Activated B cell treated with CpG ODN at 0.5 μM for 24 hours (primary cell): ENCODE measurements around the gene IL1RAP. TPM values are rescaled to one million over a fixed set of nuclear protein-coding genes. Genes with fewer than 3 reads are reported as not detected.

Source experiments
- ATAC-seq: fragments of 200-7000 bp; cut with Tn5 transposase; one replicate; pipeline ENCODE4 v1.10.0; 2021; ENCODE audit warnings: low read depth, mild to moderate bottlenecking, moderate library complexity
- CTCF ChIA-PET: fragments of 350-600 bp; sonication (Branson Sonifier 250); formaldehyde crosslinking; loops from one replicate; lab custom pipeline; 2021; ENCODE audit warnings: antibody characterized with exemption; lab: Charles Lee
- POLR2A ChIA-PET: fragments of 350-600 bp; sonication (Branson Sonifier 250); formaldehyde crosslinking; loops from one replicate; lab custom pipeline; 2021; ENCODE audit warnings: antibody characterized with exemption; lab: Charles Lee
- DNase-seq: peaks from one replicate; pipeline ENCODE4 v3.0.0; 2022
- H3K27ac Mint-ChIP-seq: one replicate; pipeline ENCODE4 v1.8.0; 2020; ENCODE audit warnings: mixed read lengths
- H3K27me3 Mint-ChIP-seq: one replicate; pipeline ENCODE4 v1.8.0; 2021; ENCODE audit warnings: mixed read lengths
- H3K36me3 Mint-ChIP-seq: one replicate; pipeline ENCODE4 v1.8.0; 2021; ENCODE audit warnings: low read depth, mixed read lengths
- H3K4me1 Mint-ChIP-seq: one replicate; pipeline ENCODE4 v1.8.0; 2021; ENCODE audit warnings: mixed read lengths
- H3K4me3 Mint-ChIP-seq: one replicate; pipeline ENCODE4 v1.8.0; 2020; ENCODE audit warnings: mild to moderate bottlenecking, mixed read lengths
- H3K9me3 Mint-ChIP-seq: one replicate; pipeline ENCODE4 v1.8.0; 2020; ENCODE audit warnings: mixed read lengths
- intact Hi-C: fragments of 100-400 bp; cut with micrococcal nuclease; formaldehyde crosslinking; loops from one replicate; pipeline ENCODE4 v1.15.1; 2024
- total RNA-seq: library from RNA; stranded (reverse); gene quantifications from 2 replicates; pipeline ENCODE4 v1.2.3, GENCODE V29; 2022
- TF ChIP-seq, protein P1 (sequence below): fragments of 200-600 bp; IDR thresholded peaks from one replicate; pipeline ENCODE4 v1.8.0; 2022; ENCODE audit warnings: antibody characterized with exemption, mild to moderate bottlenecking

The IL1RAP gene
- total RNA-seq, 1 donor from 2014 or later: 6.3 TPM

DNA sequence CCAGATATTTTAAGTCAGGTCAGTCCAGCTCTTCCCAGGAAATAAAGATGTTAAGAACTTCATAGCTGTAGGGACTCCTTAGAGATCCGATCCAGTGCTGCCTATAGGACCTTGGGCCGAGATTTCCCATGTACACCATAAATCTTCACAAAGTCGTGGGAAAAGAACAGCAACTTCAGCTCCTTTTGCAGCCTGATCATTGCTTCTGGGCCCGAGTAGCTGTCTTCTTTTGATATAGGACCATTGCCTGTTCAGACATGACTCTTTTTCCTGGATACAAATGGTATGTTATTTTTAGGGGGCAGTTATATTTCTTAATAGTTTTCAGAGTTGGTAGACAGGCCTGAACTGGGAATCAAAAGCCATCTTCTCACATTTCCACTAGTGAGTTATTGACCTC, 20.5 kb downstream of the IL1RAP start:
- CTCF ChIA-PET: no interaction called here
- no peak overlapping the region for H3K27ac Mint-ChIP-seq
- intact Hi-C loops: no loop called here
- H3K27me3 Mint-ChIP-seq: no peaks in the 10 kb centered on the region
- no peaks in the 10 kb centered on the region for H3K36me3 Mint-ChIP-seq
- H3K4me1 Mint-ChIP-seq: no peaks in the 10 kb centered on the region
- no peak for ATAC-seq
- H3K9me3 Mint-ChIP-seq: no peaks in the 10 kb centered on the region
- TF ChIP-seq, protein P1, sequence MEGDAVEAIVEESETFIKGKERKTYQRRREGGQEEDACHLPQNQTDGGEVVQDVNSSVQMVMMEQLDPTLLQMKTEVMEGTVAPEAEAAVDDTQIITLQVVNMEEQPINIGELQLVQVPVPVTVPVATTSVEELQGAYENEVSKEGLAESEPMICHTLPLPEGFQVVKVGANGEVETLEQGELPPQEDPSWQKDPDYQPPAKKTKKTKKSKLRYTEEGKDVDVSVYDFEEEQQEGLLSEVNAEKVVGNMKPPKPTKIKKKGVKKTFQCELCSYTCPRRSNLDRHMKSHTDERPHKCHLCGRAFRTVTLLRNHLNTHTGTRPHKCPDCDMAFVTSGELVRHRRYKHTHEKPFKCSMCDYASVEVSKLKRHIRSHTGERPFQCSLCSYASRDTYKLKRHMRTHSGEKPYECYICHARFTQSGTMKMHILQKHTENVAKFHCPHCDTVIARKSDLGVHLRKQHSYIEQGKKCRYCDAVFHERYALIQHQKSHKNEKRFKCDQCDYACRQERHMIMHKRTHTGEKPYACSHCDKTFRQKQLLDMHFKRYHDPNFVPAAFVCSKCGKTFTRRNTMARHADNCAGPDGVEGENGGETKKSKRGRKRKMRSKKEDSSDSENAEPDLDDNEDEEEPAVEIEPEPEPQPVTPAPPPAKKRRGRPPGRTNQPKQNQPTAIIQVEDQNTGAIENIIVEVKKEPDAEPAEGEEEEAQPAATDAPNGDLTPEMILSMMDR: no peak
- POLR2A ChIA-PET: no interaction called here
- no peak overlapping the region for H3K4me3 Mint-ChIP-seq
- no peak for DNase-seq

DNA sequence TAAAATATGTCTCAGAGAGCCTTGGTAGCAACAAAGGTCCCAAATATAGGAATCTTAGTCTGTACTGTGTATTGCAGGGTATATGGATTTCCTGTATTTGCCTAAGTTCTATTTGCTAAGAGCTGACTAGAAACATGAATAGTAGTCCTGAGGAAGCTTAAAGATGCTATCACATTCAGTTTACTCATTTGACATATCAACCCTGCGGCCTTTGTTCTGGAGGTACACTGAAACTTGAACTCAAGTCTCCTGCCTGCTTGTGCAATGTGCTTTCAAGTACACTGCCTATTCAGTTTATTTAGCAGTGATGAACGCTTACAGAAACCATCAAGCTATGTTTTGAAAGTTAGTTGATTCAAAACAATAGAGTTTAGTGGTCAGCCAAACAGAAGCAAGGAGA, 21.1 kb downstream of the IL1RAP start:
- TF ChIP-seq, protein P1: no peak
- Mint-ChIP-seq H3K27me3 (no peaks in the 10 kb centered on the region), H3K4me3 (no peak overlapping the region), H3K27ac (no peak overlapping the region), H3K36me3 (no peaks in the 10 kb centered on the region), H3K4me1 (no peaks in the 10 kb centered on the region), H3K9me3 (no peaks in the 10 kb centered on the region)
- intact Hi-C loops: no loop called here
- CTCF ChIA-PET: no interaction called here
- POLR2A ChIA-PET: no interaction called here
- DNase-seq (no peak), ATAC-seq (no peak)

DNA sequence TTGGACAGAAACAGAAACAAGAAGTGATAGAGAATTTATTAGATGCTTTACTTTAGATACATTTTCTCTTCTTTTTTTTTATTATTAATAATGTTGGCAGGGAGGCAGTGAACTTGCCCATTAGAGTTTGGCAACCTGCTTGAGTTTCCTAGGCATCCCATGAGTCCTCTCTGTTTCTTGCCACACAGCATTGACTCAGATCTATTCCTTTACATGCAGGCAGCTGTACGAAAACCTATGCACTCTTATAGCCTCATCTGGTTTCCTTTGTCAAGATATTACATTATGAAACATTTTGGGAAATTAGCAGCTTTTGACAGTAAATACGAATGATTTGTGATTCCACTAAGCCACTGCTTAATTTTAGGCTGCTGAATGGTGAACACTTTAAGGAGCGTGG, 23.3 kb downstream of the IL1RAP start:
- TF ChIP-seq, protein P1: no peak
- no peak overlapping the region for H3K27ac Mint-ChIP-seq
- intact Hi-C loops: no loop called here
- H3K36me3 Mint-ChIP-seq: no peaks in the 10 kb centered on the region
- H3K27me3 Mint-ChIP-seq: no peaks in the 10 kb centered on the region
- ATAC-seq (no peak), DNase-seq (no peak)
- H3K4me3 Mint-ChIP-seq: no peak overlapping the region
- POLR2A ChIA-PET: no interaction called here
- H3K4me1 Mint-ChIP-seq: no peaks in the 10 kb centered on the region
- CTCF ChIA-PET: no interaction called here
- no peaks in the 10 kb centered on the region for H3K9me3 Mint-ChIP-seq

DNA sequence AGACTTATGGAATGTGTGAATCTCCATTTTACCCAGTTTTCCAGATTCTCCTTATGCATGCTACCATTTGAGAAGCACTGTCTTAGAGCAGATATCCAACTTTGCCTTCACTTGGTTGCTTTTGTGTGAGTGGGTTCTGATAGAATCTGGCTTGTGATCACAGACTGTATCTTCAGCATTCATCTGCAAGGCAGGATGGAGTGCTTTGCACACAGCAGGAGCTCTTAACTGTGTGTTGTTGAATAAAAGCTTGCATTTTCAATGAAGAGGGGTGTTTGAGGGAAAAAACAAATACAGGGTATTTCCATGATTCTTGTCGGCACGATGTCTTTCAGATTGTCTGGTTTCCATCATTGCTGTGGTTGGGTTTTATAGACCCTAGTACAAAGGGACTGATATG, 24.4 kb downstream of the IL1RAP start:
- Mint-ChIP-seq H3K9me3 (no peaks in the 10 kb centered on the region), H3K36me3 (no peaks in the 10 kb centered on the region), H3K27me3 (no peaks in the 10 kb centered on the region), H3K4me3 (no peak overlapping the region), H3K4me1 (no peaks in the 10 kb centered on the region), H3K27ac (no peak overlapping the region)
- intact Hi-C loops: no loop called here
- TF ChIP-seq, protein P1: no peak
- CTCF ChIA-PET: no interaction called here
- POLR2A ChIA-PET: no interaction called here
- ATAC-seq (no peak), DNase-seq (no peak)

DNA sequence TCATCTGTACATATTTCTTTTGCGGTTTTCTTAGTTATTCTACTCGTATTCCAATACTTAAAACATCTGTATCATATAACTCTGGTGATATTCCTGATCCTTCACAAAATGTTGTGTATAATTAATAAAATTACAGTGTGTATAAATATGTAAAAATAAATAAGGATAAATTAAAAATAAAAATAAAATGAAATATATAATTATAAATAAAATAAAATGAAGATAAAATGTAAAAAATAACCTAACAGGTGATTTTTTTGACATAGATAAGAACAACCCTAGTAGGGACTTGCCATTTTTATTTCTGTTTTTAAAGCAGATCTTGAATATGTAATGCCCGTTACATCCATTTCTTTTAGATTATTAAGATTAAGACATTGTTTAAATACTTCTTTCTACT, 25.6 kb downstream of the IL1RAP start:
- TF ChIP-seq, protein P1: no peak
- no peak for ATAC-seq
- no peaks in the 10 kb centered on the region for H3K27me3 Mint-ChIP-seq
- H3K4me3 Mint-ChIP-seq: no peak overlapping the region
- no peaks in the 10 kb centered on the region for H3K4me1 Mint-ChIP-seq
- POLR2A ChIA-PET: no interaction called here
- intact Hi-C loops: no loop called here
- no peaks in the 10 kb centered on the region for H3K9me3 Mint-ChIP-seq
- no peaks in the 10 kb centered on the region for H3K36me3 Mint-ChIP-seq
- no peak for DNase-seq
- CTCF ChIA-PET: no interaction called here
- H3K27ac Mint-ChIP-seq: no peak overlapping the region
